Measurements from ENCODE around the gene ATXN7L1. TPM values are rescaled to one million over a fixed set of nuclear protein-coding genes. Genes with fewer than 3 reads are reported as not detected.
A peak's percentile ranks its signal among the peaks of the same experiment; 100 is the strongest.

The ATXN7L1 gene, protein sequence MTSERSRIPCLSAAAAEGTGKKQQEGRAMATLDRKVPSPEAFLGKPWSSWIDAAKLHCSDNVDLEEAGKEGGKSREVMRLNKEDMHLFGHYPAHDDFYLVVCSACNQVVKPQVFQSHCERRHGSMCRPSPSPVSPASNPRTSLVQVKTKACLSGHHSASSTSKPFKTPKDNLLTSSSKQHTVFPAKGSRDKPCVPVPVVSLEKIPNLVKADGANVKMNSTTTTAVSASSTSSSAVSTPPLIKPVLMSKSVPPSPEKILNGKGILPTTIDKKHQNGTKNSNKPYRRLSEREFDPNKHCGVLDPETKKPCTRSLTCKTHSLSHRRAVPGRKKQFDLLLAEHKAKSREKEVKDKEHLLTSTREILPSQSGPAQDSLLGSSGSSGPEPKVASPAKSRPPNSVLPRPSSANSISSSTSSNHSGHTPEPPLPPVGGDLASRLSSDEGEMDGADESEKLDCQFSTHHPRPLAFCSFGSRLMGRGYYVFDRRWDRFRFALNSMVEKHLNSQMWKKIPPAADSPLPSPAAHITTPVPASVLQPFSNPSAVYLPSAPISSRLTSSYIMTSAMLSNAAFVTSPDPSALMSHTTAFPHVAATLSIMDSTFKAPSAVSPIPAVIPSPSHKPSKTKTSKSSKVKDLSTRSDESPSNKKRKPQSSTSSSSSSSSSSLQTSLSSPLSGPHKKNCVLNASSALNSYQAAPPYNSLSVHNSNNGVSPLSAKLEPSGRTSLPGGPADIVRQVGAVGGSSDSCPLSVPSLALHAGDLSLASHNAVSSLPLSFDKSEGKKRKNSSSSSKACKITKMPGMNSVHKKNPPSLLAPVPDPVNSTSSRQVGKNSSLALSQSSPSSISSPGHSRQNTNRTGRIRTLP
- total RNA-seq, result 10 to 100 TPM in 3 of 6 experiments, 1 to 10 TPM in 3; 7.1 to 15.7 (median 11.0) TPM
- long read RNA-seq, partial matches to known transcripts, result 0 of 3 reads
- long read RNA-seq, other reads (novel, unspliced or antisense), result 3 of 3 reads

DNA sequence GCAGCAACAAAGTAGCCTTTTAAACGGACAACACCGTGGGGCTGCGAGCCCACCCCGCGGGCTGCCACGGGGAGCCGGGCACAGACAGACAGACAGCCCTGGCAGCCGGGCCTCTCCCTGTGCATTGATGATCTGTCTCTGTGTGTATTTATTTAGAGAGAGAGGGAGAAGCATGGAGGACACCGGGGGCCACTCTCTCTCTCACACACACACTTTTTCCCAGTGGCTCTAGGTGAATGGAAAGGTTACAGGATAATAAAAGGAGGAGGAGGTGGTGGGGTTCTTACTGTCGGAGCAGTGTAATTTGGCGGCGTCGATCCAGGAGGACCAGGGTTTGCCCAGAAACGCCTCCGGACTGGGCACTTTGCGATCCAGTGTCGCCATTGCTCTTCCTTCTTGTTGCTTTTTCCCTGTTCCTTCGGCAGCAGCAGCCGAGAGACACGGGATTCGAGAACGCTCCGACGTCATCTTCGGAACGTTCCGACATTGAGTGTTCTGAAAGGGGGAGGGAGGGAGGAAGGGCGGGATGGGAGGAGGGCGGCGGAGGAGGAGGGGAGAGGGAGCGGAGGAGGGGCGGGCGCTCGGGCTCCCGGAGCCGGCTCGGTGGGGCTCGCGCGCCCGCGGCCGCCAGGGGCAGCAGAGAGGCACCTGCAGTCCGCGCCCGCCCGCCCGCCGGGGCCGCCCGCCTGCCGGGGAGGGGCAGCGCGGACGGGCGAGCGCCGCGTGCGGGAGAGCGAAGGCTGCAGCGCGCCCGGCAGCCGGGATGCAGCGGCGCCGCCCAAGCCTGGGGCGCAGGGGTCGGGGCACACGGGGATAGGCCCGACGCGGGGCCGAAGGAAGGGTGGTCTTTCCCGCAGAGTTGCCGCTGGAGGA is at the start of gene ATXN7L1:
Gene ATXN7L1, minus strand, starts transcription at position 509 of the 873 bp plus-strand sequence. Its CDS starts 41 bp downstream, at position 468.
- Histone ChIP-seq H3K4me1 (peaks cover 0 to 17% (median 8%) of the 10 kb centered on the region in 4 donors), H3K27ac (peak within 1 kb of the TSS; percentile 76 to 87 (median 85)), H3K4me3 (peak within 1 kb of the TSS; percentile 71 to 86 (median 82)), H3K27me3 (no peaks in the 10 kb centered on the region), H3K9me3 (no peaks in the 10 kb centered on the region), H3K36me3 (no peaks in the 10 kb centered on the region)
- intact Hi-C loops (cut with DNase I), result no loop called here
- WGBS (ENCODE audit: insufficient coverage, low coverage, low lambda C conversion rate, missing lambda C conversion rate), result 2% methylated on average over 26 of the region's 77 CpGs
- no peak for TF ChIP-seq POLR2A (IDR thresholded peaks at IDR 0.05)
- TF ChIP-seq, protein P1, sequence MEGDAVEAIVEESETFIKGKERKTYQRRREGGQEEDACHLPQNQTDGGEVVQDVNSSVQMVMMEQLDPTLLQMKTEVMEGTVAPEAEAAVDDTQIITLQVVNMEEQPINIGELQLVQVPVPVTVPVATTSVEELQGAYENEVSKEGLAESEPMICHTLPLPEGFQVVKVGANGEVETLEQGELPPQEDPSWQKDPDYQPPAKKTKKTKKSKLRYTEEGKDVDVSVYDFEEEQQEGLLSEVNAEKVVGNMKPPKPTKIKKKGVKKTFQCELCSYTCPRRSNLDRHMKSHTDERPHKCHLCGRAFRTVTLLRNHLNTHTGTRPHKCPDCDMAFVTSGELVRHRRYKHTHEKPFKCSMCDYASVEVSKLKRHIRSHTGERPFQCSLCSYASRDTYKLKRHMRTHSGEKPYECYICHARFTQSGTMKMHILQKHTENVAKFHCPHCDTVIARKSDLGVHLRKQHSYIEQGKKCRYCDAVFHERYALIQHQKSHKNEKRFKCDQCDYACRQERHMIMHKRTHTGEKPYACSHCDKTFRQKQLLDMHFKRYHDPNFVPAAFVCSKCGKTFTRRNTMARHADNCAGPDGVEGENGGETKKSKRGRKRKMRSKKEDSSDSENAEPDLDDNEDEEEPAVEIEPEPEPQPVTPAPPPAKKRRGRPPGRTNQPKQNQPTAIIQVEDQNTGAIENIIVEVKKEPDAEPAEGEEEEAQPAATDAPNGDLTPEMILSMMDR (IDR thresholded peaks at IDR 0.05), result peak; percentile 27 to 93 (median 56)
- peak; percentile 94 to 96 (median 95) for DNase-seq
- ATAC-seq, result peak; percentile 90 to 97 (median 94)

DNA sequence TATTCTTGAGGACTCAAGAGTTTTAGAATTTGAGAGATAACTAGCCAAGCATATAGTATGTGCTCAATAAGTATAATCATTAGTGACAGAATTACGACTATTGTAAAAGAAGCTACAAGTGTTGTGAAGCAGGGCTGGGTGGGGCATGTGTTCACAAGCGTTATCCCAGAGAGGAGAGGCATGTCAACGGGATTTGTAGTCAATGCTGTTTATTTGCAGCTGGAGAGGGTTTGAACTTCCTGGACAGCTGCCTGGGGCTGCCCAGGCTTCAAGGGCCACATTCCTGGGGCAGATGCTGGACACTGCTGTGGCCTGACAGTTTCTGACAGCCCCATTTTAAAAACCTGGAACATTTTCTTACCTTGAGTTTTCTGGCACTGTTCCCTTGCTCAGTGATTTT is 49.7 kb upstream of the ATXN7L1 start:
- WGBS (ENCODE audit: insufficient coverage, low coverage, low lambda C conversion rate, missing lambda C conversion rate), result 42% methylated on average over 3 of the region's 3 CpGs
- H3K27ac ChIP-seq, result no peak overlapping the region
- no peaks in the 10 kb centered on the region for H3K27me3 ChIP-seq
- H3K4me3 ChIP-seq, result no peak overlapping the region
- no peak for DNase-seq
- no peaks in the 10 kb centered on the region for H3K9me3 ChIP-seq
- intact Hi-C loops (cut with DNase I), result no loop called here
- no peak for ATAC-seq
- H3K4me1 ChIP-seq, result no peaks in the 10 kb centered on the region
- no peaks in the 10 kb centered on the region for H3K36me3 ChIP-seq
- TF ChIP-seq POLR2A (IDR thresholded peaks at IDR 0.05), result no peak

DNA sequence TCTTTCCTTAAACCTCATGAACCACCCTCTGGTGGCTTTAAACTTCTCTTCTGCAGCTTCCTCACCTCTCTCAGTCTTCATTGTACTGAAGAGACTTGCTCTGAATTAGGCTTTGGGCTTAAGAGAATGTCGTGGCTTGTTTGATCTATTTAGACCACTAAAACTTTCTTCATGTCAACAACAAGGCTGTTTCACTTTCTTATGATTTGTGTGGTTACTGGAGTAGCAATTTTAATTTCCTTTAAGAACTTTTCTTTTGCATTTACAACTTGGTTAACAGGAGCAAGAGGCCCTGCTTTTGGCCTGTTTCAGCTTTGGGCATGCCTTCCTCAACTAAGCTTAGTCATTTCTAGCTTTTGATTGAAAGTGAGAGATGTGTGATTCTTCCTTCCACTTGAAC is 48.5 kb upstream of the ATXN7L1 start:
- WGBS (ENCODE audit: insufficient coverage, low coverage, low lambda C conversion rate, missing lambda C conversion rate), result 82% methylated on average over 1 of the region's 1 CpG
- DNase-seq (no peak), ATAC-seq (no peak)
- no peak overlapping the region for H3K27ac ChIP-seq
- intact Hi-C loops (cut with DNase I), result no loop called here
- no peaks in the 10 kb centered on the region for H3K9me3 ChIP-seq
- no peaks in the 10 kb centered on the region for H3K36me3 ChIP-seq
- TF ChIP-seq, protein P1 (IDR thresholded peaks at IDR 0.05), result no peak
- TF ChIP-seq POLR2A (IDR thresholded peaks at IDR 0.05), result no peak
- no peaks in the 10 kb centered on the region for H3K27me3 ChIP-seq
- H3K4me3 ChIP-seq, result no peak overlapping the region
- no peaks in the 10 kb centered on the region for H3K4me1 ChIP-seq

DNA sequence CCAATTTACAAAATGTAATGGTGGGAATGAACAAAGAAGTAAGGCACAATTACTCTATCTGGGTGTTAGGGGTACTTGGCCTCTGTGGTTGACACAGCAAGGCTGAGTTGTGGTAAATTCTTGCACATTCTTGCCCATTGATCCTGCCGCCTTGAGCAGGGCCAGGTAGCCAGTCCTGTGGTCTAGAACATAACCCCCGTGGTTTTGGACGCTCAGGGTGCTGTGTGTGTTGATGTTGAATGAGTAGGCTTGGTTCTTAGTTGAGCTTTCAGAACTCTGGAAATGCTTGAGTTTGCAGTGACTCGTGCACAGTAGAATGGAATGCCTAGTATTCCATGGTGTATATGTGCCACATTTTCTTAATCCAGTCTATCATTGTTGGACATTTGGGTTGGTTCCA is 44.4 kb upstream of the ATXN7L1 start:
- Histone ChIP-seq H3K27me3 (no peaks in the 10 kb centered on the region), H3K9me3 (no peaks in the 10 kb centered on the region), H3K27ac (no peak overlapping the region), H3K36me3 (peaks cover 0 to 2% (median 0%) of the 10 kb centered on the region in 4 donors), H3K4me1 (no peaks in the 10 kb centered on the region), H3K4me3 (no peak overlapping the region)
- ATAC-seq (no peak), DNase-seq (no peak)
- 60% methylated on average over 1 of the region's 4 CpGs for WGBS (ENCODE audit: insufficient coverage, low coverage, low lambda C conversion rate, missing lambda C conversion rate)
- TF ChIP-seq POLR2A (IDR thresholded peaks at IDR 0.05), result no peak
- TF ChIP-seq, protein P1 (IDR thresholded peaks at IDR 0.05), result no peak
- intact Hi-C loops (cut with DNase I), result no loop called here
